ENCODE results near the gene TRIM3. TPM values are rescaled to one million over a fixed set of nuclear protein-coding genes. Genes with fewer than 3 reads are reported as not detected.

Gene TRIM3
- total RNA-seq, 1 donor from 2014 or later = 30.3 TPM

DNA sequence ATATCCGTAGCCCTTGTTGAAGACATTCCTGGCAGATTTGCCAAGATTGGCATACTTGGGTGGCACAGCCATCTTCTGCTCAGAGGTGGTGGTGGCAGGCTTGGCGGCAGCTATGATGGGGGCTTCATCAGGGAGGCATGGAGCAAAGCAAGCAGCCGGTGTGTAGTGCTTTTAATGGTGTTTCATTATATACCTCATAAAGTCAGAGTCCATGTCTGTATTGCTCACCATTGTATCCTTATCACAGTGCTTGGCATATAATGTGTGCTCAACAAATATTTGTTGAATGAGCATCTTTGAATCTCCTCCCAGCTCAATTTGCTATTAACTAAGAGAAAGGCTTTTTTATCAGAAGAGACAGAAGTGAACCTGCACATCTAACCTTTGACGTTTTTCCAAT, 15.6 kb upstream of the TRIM3 start:
- no peak for DNase-seq (ENCODE audit: low spot score in 2 of 2, unreplicated experiment in 2 of 2)
- TF ChIP-seq, protein P1, sequence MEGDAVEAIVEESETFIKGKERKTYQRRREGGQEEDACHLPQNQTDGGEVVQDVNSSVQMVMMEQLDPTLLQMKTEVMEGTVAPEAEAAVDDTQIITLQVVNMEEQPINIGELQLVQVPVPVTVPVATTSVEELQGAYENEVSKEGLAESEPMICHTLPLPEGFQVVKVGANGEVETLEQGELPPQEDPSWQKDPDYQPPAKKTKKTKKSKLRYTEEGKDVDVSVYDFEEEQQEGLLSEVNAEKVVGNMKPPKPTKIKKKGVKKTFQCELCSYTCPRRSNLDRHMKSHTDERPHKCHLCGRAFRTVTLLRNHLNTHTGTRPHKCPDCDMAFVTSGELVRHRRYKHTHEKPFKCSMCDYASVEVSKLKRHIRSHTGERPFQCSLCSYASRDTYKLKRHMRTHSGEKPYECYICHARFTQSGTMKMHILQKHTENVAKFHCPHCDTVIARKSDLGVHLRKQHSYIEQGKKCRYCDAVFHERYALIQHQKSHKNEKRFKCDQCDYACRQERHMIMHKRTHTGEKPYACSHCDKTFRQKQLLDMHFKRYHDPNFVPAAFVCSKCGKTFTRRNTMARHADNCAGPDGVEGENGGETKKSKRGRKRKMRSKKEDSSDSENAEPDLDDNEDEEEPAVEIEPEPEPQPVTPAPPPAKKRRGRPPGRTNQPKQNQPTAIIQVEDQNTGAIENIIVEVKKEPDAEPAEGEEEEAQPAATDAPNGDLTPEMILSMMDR (IDR thresholded peaks at IDR 0.05; ENCODE audit: unreplicated experiment) = no peak
- Mint-ChIP-seq H3K9me3 (no peaks in the 10 kb centered on the region), H3K36me3 (peaks cover 10% of the 10 kb centered on the region), H3K27ac (no peak overlapping the region), H3K4me3 (no peak overlapping the region), H3K27me3 (ENCODE audit: low read depth) (no peaks in the 10 kb centered on the region), H3K4me1 (no peaks in the 10 kb centered on the region)

DNA sequence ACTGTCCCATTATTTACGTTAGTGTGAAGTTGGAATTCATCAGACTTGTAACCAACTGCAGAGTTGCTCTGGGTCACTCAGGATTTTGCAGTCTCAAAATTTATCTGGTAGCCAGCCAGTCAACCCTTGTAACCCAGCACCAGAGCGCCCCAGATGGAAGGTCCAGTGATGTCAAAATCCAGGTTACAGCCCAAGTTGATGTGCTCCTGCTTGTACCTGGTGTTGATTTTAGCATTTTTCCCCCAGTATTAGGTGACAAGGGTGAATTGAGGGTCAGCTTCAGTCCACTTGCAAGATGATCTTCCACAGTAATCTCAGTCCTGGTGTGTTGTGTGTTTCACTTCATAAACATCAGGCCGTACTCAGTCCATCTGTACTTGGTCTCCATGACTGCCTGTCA, 15.1 kb upstream of the TRIM3 start:
- no peaks in the 10 kb centered on the region for H3K9me3 Mint-ChIP-seq
- H3K27me3 Mint-ChIP-seq (ENCODE audit: low read depth) = no peaks in the 10 kb centered on the region
- H3K4me3 Mint-ChIP-seq = no peak overlapping the region
- H3K27ac Mint-ChIP-seq = no peak overlapping the region
- TF ChIP-seq, protein P1 (IDR thresholded peaks at IDR 0.05; ENCODE audit: unreplicated experiment) = no peak
- no peak for DNase-seq (ENCODE audit: low spot score in 2 of 2, unreplicated experiment in 2 of 2)
- H3K36me3 Mint-ChIP-seq = peaks cover 10% of the 10 kb centered on the region
- no peaks in the 10 kb centered on the region for H3K4me1 Mint-ChIP-seq

DNA sequence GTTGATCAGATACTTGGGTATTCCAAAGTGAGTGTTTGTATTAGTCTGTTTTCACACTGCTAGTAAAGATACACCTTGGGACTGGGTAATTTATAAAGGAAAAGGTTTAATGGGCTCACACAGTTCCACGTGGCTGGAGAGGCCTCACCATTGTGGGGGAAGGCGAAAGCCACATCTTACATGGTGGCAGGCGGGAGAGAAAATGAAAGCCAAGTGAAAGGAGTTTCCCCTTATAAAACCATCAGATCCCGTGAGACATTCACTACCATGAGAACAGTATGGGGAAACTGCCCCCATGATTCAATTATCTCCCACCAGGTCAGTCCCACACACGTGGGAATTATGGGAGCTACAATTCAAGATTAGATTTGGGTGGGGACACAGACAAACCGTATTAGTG, 14.6 kb upstream of the TRIM3 start:
- no peak overlapping the region for H3K4me3 Mint-ChIP-seq
- no peaks in the 10 kb centered on the region for H3K9me3 Mint-ChIP-seq
- TF ChIP-seq, protein P1 (IDR thresholded peaks at IDR 0.05; ENCODE audit: unreplicated experiment) = no peak
- H3K27ac Mint-ChIP-seq = no peak overlapping the region
- no peaks in the 10 kb centered on the region for H3K27me3 Mint-ChIP-seq (ENCODE audit: low read depth)
- no peak for DNase-seq (ENCODE audit: low spot score in 2 of 2, unreplicated experiment in 2 of 2)
- peaks cover 13% of the 10 kb centered on the region for H3K36me3 Mint-ChIP-seq
- H3K4me1 Mint-ChIP-seq = peaks cover 3% of the 10 kb centered on the region

DNA sequence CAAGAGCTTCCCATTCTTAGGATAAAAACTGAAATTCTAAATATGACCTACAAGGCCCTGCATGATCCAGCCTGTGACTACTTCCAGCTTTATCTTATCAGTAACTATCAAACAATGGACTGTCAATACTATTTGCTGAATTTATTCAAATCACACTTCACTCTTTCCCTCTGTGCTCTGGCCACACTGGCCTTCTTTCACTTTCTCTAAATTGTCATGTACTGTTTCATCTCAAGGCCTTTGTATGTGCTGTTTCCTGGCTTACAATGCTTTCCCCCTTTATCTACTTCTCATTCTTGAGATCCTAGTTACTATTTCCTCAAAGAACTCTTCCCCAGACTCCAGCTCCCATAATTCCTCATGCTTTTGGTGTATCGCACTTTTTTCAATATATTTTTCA, 13.2 kb upstream of the TRIM3 start:
- Mint-ChIP-seq H3K27me3 (ENCODE audit: low read depth) (no peaks in the 10 kb centered on the region), H3K4me3 (no peak overlapping the region), H3K27ac (no peak overlapping the region), H3K36me3 (peaks cover 17% of the 10 kb centered on the region), H3K4me1 (peaks cover 17% of the 10 kb centered on the region), H3K9me3 (no peaks in the 10 kb centered on the region)
- no peak for DNase-seq (ENCODE audit: low spot score in 2 of 2, unreplicated experiment in 2 of 2)
- TF ChIP-seq, protein P1 (IDR thresholded peaks at IDR 0.05; ENCODE audit: unreplicated experiment) = no peak

DNA sequence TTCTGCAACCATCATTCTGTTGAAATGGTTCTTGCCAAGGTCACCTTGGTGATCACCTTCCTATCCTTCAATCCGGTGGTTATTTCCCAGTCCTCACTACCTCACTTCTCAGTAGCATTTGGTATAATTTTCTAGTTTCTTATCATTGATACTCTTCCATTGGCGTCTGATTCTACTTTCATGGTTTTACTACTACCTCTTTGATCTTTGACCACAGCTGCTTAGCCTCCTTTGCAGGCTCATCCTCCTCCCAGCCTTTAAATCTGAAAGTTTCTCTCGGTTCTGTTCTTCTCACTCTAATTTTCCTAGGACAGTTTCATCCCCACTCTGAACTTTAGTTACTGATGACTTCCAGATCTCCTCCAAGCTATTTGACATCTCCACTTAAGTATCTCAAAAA, 12.5 kb upstream of the TRIM3 start:
- Mint-ChIP-seq H3K4me3 (no peak overlapping the region), H3K9me3 (no peaks in the 10 kb centered on the region), H3K27me3 (ENCODE audit: low read depth) (no peaks in the 10 kb centered on the region), H3K36me3 (peaks cover 13% of the 10 kb centered on the region), H3K27ac (no peak overlapping the region), H3K4me1 (peaks cover 17% of the 10 kb centered on the region)
- DNase-seq (ENCODE audit: low spot score in 2 of 2, unreplicated experiment in 2 of 2) = no peak
- TF ChIP-seq, protein P1 (IDR thresholded peaks at IDR 0.05; ENCODE audit: unreplicated experiment) = no peak

DNA sequence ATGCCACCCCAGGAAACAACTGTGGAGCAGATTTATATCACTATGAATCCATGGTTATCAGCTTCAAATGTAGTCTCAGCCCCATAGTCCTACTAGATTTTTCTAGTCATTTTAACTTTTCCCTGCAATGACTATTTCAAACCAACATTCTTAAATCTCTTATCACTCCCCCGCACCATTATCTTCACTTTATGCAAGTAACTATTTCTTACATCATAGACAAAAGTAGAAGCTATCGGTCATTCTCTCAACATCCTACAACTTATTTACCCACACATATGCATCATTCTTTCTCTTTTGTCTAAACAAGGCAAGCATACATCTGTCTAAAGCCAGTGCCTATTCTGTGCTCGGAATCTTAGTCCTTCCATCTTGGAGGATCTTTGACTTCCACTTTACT, 11.9 kb upstream of the TRIM3 start:
- H3K4me1 Mint-ChIP-seq = peaks cover 22% of the 10 kb centered on the region
- no peak for DNase-seq (ENCODE audit: low spot score in 2 of 2, unreplicated experiment in 2 of 2)
- TF ChIP-seq, protein P1 (IDR thresholded peaks at IDR 0.05; ENCODE audit: unreplicated experiment) = no peak
- no peak overlapping the region for H3K4me3 Mint-ChIP-seq
- no peaks in the 10 kb centered on the region for H3K27me3 Mint-ChIP-seq (ENCODE audit: low read depth)
- H3K36me3 Mint-ChIP-seq = peaks cover 13% of the 10 kb centered on the region
- H3K27ac Mint-ChIP-seq = no peak overlapping the region
- no peaks in the 10 kb centered on the region for H3K9me3 Mint-ChIP-seq

Measured in mesothelial cell of epicardium (in vitro differentiated cells).